ENCODE results near the gene SH3BP1.
"Not testable (repeated sequence)": the region's sequence is repeated elsewhere in the genome, so short reads cannot be mapped to it uniquely, and the experiment has no call there.

The SH3BP1 gene

GRCh38 chr22:37639070-37639760 is at the start of gene SH3BP1:
TSS of gene SH3BP1 (plus strand) at chr22:37639669. CDS start at chr22:37639788, 119 bp downstream.
- DNase-seq (ENCODE audit: low read depth in 2 of 2) = peak in 1 of 2 donors; percentile 57

DNA sequence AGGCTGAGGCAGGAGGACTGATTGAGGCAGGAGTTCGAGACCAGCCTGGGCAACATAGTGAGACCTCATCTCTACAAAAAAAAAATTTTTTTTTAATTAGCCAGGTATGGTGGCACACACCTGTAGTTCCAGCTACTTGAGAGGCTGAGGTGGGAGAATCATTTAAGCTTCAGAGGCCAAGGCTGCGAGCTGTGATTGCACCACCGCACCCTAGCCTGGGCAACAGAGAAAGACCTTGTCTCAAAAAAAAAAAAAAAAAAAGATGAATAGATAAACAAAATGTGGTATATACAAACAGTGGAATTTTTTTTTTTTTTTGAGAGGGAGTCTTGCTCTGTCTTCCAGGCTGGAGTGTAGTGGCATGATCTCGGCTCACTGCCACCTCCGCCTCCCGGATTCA is 48.4 kb upstream of the SH3BP1 start:
- DNase-seq (ENCODE audit: low read depth in 2 of 2) = not testable (repeated sequence)

DNA sequence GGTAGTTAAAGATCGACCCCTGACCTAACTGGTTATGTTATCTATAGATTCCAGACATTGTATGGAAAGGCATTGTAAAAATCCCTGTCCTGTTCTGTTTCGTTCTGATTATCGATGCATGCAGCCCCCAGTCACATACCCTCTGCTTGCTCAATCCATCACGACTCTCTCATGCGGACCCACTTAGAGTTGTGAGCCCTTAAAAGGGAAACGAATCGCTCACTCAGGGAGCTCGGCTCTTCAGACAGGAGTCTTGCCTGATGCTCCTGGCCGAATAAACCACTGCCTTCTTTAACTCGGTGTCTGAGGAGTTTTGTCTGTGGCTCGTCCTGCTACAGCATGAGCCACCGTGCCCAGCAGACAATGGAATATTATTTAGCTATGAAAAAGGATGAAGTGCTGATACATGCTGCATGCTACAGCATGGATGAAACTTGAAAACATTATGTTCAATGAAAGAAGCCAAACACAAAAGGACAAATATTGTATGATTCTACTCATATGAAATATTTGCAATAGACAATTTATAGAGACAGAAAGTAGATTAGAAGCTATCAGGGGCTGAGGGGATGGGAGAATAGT is 47.6 kb upstream of the SH3BP1 start:
- DNase-seq (ENCODE audit: low read depth in 2 of 2) = no peak

GRCh38 chr22:37594237-37594636 is 45.2 kb upstream of the SH3BP1 start:
- no peak for DNase-seq (ENCODE audit: low read depth in 2 of 2)

DNA sequence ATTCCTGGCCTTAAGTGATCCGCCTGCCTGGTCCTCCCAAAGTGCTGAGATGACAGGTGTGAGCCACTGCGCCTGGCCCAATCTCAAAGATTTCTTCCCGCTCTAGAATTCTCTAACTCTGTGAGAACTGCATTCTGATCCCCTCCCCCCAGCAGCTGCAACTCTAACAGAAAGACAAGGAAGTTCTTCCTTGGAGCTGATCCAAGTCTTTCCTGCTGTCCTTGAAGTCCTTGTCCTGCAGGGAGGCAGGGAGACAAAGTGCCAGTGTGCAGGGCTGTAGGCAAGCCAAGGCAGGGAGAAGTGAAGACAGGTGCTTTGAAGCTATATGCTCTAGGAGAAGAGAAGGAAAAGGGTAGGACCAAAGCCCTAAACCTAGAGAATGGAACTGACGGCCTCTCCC is 40.3 kb upstream of the SH3BP1 start:
- no peak for DNase-seq (ENCODE audit: low read depth in 2 of 2)

GRCh38 chr22:37601203-37601539 is 38.3 kb upstream of the SH3BP1 start:
- DNase-seq (ENCODE audit: low read depth in 2 of 2) = no peak

GRCh38 chr22:37601540-37602442 is 37.7 kb upstream of the SH3BP1 start:
- no peak for DNase-seq (ENCODE audit: low read depth in 2 of 2)

- DNase-seq (ENCODE audit: low read depth in 2 of 2) = not testable (repeated sequence)
Observed at GRCh38 chr22:37602546-37603277, 36.8 kb upstream of the SH3BP1 start.

DNA sequence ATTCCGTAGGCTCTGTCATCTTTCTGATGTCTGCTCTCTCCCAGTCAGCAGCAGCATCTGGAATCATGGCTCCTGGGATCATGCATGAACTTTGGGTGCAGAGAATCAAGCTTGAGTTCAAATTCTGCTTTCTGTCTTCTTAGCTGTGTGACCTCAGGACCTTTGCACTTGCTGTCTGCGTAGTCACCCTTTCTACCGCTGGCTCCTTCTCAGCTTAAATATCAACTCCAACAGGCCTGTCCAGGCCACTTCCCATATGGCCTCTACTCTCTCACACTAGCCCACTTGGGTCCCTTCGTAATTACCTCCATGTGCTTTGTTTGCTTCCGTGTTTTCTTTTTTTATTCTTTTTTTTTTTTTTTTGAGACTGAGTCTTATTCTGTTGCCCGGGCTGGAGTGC is 35.4 kb upstream of the SH3BP1 start:
- DNase-seq (ENCODE audit: low read depth in 2 of 2) = no peak

DNA sequence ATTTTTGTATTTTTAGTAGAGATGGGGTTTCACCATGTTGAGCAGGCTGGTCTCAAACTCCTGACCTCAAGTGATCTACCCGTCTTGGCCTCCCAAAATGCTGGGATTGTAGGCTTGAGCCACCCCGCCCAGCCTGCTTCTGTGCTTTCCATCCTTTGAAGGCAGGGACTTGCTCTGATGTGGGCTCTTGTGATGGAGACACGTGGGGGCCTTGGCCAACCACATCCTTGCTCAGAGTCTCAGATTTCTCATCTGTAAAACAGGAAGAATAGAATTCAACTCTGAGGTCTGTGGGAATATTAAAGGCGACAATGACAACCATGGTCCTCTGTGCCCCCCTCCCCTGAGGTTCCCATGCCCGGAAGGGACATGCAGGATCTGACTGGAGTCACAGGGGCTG is 34.6 kb upstream of the SH3BP1 start:
- DNase-seq (ENCODE audit: low read depth in 2 of 2) = peak in 1 of 2 donors; percentile 34

DNA sequence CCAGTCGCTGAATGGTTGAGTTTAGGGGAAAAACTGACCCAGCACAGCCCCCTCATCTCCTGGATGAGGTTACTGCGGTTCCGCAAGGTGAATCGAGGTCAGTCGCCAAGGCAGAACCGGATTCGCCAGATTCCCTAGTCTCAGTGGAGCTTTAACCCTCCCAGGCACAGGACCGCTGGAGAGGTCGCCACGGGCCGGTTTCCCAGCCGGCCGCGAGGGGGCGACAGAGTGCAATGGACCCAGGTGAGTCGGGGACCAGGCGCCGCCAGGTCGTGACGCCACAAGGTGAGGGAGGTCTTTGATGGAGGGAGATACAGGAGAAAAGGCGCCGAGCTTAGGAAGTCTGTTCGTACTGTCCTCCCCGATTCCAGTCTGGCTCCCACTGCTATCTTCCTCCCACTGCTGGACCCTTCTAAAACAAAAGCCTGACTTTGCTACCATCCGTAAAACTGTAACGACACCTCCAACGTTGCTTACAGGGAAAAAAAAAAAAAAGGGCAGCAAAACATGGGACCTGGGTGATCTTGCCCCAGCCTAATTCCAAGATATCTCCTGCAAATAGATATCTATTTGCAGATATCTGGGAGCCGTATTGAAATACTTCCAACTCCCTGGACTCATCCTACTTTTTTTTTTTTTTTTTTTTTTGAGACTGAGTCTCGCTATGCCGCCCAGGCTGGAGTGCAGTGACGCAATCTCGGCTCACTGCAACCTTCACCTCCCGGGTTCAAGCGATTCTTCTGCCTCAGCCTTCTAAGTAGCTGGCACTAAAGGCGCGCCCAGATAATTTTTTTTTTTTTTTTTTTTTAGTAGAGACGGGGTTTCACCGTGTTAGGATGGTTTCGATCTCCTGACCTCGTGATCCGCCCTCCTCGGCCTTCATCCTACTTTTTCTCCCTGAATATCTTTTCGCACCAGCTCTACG is 32.2 kb upstream of the SH3BP1 start:
- peak; percentile 77 to 83 for DNase-seq (ENCODE audit: low read depth in 2 of 2)

- DNase-seq (ENCODE audit: low read depth in 2 of 2) = no peak
Observed at GRCh38 chr22:37607935-37608476, 31.5 kb upstream of the SH3BP1 start.

DNA sequence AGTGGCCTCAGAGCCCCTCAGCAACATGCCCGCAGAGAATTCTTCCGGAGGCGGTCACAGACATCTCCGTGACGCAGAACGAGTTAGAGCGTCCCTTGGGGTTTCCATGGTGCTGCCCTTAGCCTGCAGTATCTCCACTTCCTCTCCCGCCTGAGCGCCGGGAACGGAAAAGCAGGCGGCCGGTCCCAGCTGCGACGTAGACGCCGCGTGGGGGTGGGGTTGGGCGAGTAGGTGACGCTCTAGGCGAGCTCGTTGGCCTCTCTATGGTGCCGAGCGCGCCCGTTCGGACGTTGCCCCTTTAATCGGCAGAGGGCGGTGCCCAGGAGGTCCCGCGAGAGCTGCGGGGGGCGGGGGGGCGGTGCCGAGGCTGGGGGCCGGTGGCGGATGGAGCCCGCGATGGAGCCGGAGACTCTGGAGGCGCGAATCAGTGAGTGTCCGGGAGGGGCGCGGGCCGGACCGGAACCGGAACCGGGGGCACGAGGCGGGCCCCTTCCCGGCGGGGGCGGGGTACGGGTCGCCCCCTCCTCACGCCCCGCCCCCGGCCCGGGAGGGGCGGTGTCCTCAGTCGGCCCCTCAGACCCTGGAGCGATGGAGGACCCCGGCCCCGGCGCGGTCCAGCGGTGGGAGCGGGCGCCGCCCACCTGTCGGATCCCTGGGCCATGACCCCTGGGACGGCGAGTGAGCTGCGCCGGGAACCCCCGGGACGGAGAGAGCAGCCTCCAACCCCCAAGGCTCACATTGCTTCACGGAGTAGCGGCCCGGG is 30.8 kb upstream of the SH3BP1 start, which contains the start of gene GGA1:
GGA1 (plus strand) TSS at position 358 of the 763 bp plus-strand sequence; CDS start at position 385, 27 bp downstream.
- DNase-seq (ENCODE audit: low read depth in 2 of 2) = peak; percentile 93

DNA sequence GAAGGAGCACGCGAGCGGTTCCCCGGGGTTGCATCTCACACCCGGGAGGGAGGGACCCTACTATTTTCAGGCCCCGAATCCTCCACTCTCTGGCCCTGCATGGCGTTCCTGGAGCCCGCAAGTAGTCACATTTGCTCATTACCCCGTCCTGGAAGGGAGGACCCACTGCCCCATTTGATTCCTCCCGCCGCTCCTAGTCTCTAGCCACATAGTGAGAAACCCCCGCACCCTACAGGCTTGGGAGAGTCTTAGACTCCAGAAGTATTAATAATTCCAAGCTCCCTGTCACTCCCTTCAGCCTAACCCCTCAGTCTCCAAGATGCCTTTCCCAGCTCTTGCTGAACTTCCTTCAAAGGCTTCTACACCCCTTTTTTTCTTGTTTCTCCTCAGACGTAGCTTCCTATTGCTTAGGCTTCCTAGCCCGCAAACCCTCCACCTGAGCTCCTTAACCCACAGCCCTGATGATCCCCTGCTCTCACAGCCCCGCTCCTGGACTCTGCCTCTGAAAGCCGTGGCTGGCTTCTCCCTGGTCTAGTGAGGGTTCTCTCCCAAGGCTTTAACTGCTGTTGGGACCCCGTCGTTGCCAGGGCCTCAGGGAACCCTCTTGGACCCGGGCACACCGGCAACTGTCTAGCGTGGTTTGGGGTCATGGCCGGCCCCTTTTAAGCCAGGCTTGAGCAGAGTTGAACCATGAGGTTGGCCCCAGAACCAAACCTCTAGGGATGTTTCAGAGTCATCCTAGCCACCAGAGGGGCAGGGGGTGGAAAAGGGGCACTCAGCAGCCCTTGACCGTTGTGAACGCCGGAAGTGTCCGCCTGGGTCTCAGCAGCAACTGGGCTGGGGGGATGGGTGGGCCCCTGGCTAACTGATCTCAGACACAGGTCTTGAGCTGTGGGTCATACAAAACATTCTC is 30.0 kb upstream of the SH3BP1 start:
- no peak for DNase-seq (ENCODE audit: low read depth in 2 of 2)

DNA sequence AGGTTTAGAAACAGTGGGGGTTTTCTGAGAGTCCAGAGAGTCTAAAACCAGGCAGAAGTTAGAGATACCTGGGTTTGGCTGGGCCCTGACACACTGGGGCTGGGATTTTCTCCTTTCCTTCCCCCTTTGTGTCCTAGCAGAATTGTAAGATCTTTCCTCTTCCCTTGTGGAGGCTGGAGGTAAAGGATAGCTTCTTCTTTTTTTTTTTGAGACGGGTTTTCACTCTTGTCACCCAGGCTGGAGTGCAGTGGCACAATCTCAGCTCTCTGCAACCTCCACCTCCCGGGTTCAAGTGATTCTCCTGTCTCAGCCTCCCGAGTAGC is 29.4 kb upstream of the SH3BP1 start:
- DNase-seq (ENCODE audit: low read depth in 2 of 2) = not testable (repeated sequence)

GRCh38 chr22:37610480-37611129 is 28.9 kb upstream of the SH3BP1 start:
- no peak for DNase-seq (ENCODE audit: low read depth in 2 of 2)

DNA sequence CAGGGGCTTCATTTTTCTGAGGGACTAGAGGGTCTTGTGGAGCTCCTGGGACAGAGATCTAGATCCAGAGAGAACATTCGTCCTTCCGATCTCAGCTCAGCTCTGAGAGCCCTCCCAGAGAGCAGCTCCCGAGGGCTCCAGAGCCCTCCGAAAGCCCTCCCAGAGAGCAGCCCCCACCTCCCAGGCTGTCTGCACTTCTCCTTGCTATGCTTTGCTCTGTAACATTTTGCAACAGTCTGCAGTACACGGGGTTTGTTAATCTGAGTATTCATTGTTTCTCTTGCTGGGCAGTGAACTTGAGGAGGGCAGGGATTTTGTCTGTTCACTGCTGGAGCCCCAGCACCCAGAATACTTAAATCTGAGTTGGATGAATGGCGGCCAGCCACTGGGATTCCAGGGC is 28.3 kb upstream of the SH3BP1 start:
- no peak for DNase-seq (ENCODE audit: low read depth in 2 of 2)
